K562 (cell line): ENCODE measurements around the gene DRAXIN. TPM values are rescaled to one million over a fixed set of nuclear protein-coding genes. Genes with fewer than 3 reads are reported as not detected.

Source experiments
- EHMT2 ChIP-seq: fragments of 450-650 bp; IDR thresholded peaks from 2 replicates; pipeline ENCODE4 v1.6.1; 2018; ENCODE audit warnings: antibody characterized with exemption
- HIVEP1 ChIP-seq: fragments of 250-450 bp; sonication (Bioruptor Pico); IDR thresholded peaks from 2 replicates; pipeline ENCODE4 v1.4.0; 2020; ENCODE audit warnings: mild to moderate bottlenecking
- KLF10 ChIP-seq: fragments of 250-450 bp; sonication (Bioruptor Pico); IDR thresholded peaks from 2 replicates; pipeline ENCODE4 v1.6.1; 2021; ENCODE audit warnings: matching md5 sums
- RAD21 ChIP-seq, 2 experiments: fragments of 250-450 bp in 1 of 2; fragments of 450-650 bp in 1 of 2; sonication (Bioruptor Pico) in 1 of 2; formaldehyde crosslinking in 1 of 2; IDR thresholded peaks in 1 of 2; conservative IDR thresholded peaks in 1 of 2; 2 replicates each; pipeline versions ENCODE4 v1.4.0 to v1.8.0; 2020 to 2022; ENCODE audit warnings: mild to moderate bottlenecking in 2 of 2, moderate library complexity in 1 of 2
- RHOXF2B ChIP-seq: fragments of 250-450 bp; sonication (Bioruptor Pico); conservative IDR thresholded peaks from 2 replicates; pipeline ENCODE4 v1.5.1; 2021
- ZNF121 ChIP-seq: sonication (generic); formaldehyde crosslinking; conservative IDR thresholded peaks from 2 replicates; pipeline ENCODE4 v1.8.0; 2022; ENCODE audit warnings: missing genetic modification reagents
- ZNF57 ChIP-seq: fragments of 450-650 bp; formaldehyde crosslinking; IDR thresholded peaks from 2 replicates; pipeline ENCODE4 v1.4.0; 2020; ENCODE audit warnings: mild to moderate bottlenecking, moderate library complexity
- ZNF766 ChIP-seq: fragments of 200-800 bp; sonication (Bioruptor generic); conservative IDR thresholded peaks from 2 replicates; pipeline ENCODE4 v1.6.1; 2016; ENCODE audit warnings: missing genetic modification characterization, missing compliant biosample characterization
- polyA plus RNA-seq, 8 experiments: library from polyadenylated mRNA; depleted of rRNA in 4 of 8; stranded (reverse) in 5 of 8; unstranded in 3 of 8; fragments of >200 nt; fragmentation: Nextera tagmentation in 2 of 8; fragmentation: Illumina TruSeq in 1 of 8; extraction: Ambion mirVana in 2 of 8; extraction: Trizol in 1 of 8; gene quantifications; 2 replicates each; pipeline versions ENCODE4 v1.2.1 to v1.2.3, GENCODE V29; 2011 to 2014; ENCODE audit warnings: inconsistent platforms in 1 of 8, missing spikeins in 1 of 8
- total RNA-seq, 7 experiments: library from RNA; depleted of rRNA in 6 of 7; stranded (reverse); fragments of >200 nt in 6 of 7; fragmentation: Illumina TruSeq in 2 of 7; extraction: Trizol in 2 of 7; gene quantifications; 2 replicates each; pipeline versions ENCODE4 v1.2.1 to v1.2.3, GENCODE V29; 2011 to 2021; ENCODE audit warnings: low replicate concordance in 1 of 7
- TF ChIP-seq, protein P1 (sequence below): fragments of 200-600 bp; sonication (generic); IDR thresholded peaks from one replicate; pipeline ENCODE4 v1.6.1; 2012; ENCODE audit warnings: mild to moderate bottlenecking, low read depth, low read length, inconsistent platforms
- TF ChIP-seq, protein P2 (sequence below): sonication (generic); formaldehyde crosslinking; IDR thresholded peaks from 2 replicates; pipeline ENCODE4 v1.8.1; 2022; ENCODE audit warnings: missing genetic modification reagents
- TF ChIP-seq, protein P3 (sequence below): IDR thresholded peaks from 3 replicates; pipeline ENCODE4 v1.6.1; 2011; ENCODE audit warnings: borderline replicate concordance, mild to moderate bottlenecking; ENCODE audit not compliant: insufficient read length, insufficient read depth
- TF ChIP-seq, protein P4 (sequence below): fragments of 450-650 bp; formaldehyde crosslinking; IDR thresholded peaks from 2 replicates; pipeline ENCODE4 v1.4.0; 2020; ENCODE audit warnings: mild to moderate bottlenecking, moderate library complexity

The DRAXIN gene
- total and polyA plus RNA-seq, 9 of the 15 experiments (the other 6 are each of a cell fraction or from before 2014, with no cell fraction given) = 0.01 to 0.04 (median 0.01) TPM; not detected in 6

DNA sequence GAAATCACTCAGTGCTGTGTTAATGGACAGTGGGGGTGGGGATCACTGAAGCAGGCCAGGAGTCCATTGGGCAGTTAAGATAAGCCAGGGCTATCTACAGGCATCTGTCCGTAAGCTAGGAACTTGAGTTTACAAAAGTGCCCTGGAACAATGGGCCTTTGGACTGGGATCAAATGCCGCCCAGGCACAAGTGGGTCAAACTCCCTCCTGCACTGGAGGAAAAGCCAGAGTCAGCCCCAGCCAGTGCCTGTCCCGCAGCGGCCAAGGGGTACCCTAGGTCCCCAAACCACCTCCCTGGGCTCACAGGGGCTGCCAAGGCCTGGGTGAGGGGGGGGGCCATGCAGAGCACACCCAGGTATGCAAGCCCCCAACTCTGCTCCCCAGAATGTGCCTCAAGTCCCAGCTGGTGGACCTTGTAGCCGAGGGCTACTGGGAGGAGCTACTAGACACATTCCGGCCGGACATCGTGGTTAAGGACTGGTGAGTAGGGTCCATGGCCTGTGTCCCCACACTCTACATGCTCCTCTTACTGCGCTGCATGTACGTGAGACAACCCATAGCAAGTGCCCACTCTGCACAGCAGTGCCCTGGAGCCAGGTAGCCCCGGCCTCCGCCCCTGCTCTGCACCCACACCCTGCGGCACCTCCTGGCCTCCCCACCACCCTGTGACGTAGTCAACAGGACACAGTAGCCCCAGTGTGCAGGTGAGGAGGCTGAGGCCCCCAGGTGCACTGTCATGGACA lies 19.8 kb upstream of the DRAXIN start (continued):
- TF ChIP-seq, protein P1, sequence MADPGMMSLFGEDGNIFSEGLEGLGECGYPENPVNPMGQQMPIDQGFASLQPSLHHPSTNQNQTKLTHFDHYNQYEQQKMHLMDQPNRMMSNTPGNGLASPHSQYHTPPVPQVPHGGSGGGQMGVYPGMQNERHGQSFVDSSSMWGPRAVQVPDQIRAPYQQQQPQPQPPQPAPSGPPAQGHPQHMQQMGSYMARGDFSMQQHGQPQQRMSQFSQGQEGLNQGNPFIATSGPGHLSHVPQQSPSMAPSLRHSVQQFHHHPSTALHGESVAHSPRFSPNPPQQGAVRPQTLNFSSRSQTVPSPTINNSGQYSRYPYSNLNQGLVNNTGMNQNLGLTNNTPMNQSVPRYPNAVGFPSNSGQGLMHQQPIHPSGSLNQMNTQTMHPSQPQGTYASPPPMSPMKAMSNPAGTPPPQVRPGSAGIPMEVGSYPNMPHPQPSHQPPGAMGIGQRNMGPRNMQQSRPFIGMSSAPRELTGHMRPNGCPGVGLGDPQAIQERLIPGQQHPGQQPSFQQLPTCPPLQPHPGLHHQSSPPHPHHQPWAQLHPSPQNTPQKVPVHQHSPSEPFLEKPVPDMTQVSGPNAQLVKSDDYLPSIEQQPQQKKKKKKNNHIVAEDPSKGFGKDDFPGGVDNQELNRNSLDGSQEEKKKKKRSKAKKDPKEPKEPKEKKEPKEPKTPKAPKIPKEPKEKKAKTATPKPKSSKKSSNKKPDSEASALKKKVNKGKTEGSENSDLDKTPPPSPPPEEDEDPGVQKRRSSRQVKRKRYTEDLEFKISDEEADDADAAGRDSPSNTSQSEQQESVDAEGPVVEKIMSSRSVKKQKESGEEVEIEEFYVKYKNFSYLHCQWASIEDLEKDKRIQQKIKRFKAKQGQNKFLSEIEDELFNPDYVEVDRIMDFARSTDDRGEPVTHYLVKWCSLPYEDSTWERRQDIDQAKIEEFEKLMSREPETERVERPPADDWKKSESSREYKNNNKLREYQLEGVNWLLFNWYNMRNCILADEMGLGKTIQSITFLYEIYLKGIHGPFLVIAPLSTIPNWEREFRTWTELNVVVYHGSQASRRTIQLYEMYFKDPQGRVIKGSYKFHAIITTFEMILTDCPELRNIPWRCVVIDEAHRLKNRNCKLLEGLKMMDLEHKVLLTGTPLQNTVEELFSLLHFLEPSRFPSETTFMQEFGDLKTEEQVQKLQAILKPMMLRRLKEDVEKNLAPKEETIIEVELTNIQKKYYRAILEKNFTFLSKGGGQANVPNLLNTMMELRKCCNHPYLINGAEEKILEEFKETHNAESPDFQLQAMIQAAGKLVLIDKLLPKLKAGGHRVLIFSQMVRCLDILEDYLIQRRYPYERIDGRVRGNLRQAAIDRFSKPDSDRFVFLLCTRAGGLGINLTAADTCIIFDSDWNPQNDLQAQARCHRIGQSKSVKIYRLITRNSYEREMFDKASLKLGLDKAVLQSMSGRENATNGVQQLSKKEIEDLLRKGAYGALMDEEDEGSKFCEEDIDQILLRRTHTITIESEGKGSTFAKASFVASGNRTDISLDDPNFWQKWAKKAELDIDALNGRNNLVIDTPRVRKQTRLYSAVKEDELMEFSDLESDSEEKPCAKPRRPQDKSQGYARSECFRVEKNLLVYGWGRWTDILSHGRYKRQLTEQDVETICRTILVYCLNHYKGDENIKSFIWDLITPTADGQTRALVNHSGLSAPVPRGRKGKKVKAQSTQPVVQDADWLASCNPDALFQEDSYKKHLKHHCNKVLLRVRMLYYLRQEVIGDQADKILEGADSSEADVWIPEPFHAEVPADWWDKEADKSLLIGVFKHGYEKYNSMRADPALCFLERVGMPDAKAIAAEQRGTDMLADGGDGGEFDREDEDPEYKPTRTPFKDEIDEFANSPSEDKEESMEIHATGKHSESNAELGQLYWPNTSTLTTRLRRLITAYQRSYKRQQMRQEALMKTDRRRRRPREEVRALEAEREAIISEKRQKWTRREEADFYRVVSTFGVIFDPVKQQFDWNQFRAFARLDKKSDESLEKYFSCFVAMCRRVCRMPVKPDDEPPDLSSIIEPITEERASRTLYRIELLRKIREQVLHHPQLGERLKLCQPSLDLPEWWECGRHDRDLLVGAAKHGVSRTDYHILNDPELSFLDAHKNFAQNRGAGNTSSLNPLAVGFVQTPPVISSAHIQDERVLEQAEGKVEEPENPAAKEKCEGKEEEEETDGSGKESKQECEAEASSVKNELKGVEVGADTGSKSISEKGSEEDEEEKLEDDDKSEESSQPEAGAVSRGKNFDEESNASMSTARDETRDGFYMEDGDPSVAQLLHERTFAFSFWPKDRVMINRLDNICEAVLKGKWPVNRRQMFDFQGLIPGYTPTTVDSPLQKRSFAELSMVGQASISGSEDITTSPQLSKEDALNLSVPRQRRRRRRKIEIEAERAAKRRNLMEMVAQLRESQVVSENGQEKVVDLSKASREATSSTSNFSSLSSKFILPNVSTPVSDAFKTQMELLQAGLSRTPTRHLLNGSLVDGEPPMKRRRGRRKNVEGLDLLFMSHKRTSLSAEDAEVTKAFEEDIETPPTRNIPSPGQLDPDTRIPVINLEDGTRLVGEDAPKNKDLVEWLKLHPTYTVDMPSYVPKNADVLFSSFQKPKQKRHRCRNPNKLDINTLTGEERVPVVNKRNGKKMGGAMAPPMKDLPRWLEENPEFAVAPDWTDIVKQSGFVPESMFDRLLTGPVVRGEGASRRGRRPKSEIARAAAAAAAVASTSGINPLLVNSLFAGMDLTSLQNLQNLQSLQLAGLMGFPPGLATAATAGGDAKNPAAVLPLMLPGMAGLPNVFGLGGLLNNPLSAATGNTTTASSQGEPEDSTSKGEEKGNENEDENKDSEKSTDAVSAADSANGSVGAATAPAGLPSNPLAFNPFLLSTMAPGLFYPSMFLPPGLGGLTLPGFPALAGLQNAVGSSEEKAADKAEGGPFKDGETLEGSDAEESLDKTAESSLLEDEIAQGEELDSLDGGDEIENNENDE = no peak
- TF ChIP-seq, protein P2, sequence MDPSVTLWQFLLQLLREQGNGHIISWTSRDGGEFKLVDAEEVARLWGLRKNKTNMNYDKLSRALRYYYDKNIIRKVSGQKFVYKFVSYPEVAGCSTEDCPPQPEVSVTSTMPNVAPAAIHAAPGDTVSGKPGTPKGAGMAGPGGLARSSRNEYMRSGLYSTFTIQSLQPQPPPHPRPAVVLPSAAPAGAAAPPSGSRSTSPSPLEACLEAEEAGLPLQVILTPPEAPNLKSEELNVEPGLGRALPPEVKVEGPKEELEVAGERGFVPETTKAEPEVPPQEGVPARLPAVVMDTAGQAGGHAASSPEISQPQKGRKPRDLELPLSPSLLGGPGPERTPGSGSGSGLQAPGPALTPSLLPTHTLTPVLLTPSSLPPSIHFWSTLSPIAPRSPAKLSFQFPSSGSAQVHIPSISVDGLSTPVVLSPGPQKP (CRISPR knock-in tag) = no peak
- TF ChIP-seq, protein P3, sequence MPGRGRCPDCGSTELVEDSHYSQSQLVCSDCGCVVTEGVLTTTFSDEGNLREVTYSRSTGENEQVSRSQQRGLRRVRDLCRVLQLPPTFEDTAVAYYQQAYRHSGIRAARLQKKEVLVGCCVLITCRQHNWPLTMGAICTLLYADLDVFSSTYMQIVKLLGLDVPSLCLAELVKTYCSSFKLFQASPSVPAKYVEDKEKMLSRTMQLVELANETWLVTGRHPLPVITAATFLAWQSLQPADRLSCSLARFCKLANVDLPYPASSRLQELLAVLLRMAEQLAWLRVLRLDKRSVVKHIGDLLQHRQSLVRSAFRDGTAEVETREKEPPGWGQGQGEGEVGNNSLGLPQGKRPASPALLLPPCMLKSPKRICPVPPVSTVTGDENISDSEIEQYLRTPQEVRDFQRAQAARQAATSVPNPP = no peak
- TF ChIP-seq RHOXF2B (CRISPR knock-in tag) (no peak), EHMT2 (no peak), ZNF766 (CRISPR knock-in tag) (peak; percentile 37; the same call in 1 of the 2 replicates), ZNF121 (CRISPR knock-in tag) (no peak), HIVEP1 (no peak), KLF10 (CRISPR knock-in tag) (no peak), RAD21 (CRISPR knock-in tag; conservative IDR thresholded peaks at IDR 0.05 in 1 of 2, IDR thresholded peaks at IDR 0.05 in 1 of 2) (peak in 1 of 2 experiments; percentile 8; a peak in 1 of 4 replicates), ZNF57 (CRISPR knock-in tag) (no peak)
- TF ChIP-seq, protein P4, sequence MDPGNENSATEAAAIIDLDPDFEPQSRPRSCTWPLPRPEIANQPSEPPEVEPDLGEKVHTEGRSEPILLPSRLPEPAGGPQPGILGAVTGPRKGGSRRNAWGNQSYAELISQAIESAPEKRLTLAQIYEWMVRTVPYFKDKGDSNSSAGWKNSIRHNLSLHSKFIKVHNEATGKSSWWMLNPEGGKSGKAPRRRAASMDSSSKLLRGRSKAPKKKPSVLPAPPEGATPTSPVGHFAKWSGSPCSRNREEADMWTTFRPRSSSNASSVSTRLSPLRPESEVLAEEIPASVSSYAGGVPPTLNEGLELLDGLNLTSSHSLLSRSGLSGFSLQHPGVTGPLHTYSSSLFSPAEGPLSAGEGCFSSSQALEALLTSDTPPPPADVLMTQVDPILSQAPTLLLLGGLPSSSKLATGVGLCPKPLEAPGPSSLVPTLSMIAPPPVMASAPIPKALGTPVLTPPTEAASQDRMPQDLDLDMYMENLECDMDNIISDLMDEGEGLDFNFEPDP (CRISPR knock-in tag) = no peak
